ENCODE results near the gene CCDC127.

The CCDC127 gene

GRCh38 chr5:176296-176823 lies 41.6 kb downstream of the CCDC127 start:
- no peak for DNase-seq (ENCODE audit: extremely low read depth, low read depth)
- no peak for TF ChIP-seq CTCF (IDR thresholded peaks at IDR 0.05; ENCODE audit: low read depth, low read length, missing control alignments)
- no peak overlapping the region for H3K4me3 ChIP-seq (replicated peaks; ENCODE audit: low read depth, low read length)

- H3K4me3 ChIP-seq (replicated peaks; ENCODE audit: low read depth, low read length): no peak overlapping the region
- no peak for TF ChIP-seq CTCF (IDR thresholded peaks at IDR 0.05; ENCODE audit: low read depth, low read length, missing control alignments)
- DNase-seq (ENCODE audit: extremely low read depth, low read depth): no peak
Measured at GRCh38 chr5:174876-175465, 43.0 kb downstream of the CCDC127 start.

- no peak for TF ChIP-seq CTCF (IDR thresholded peaks at IDR 0.05; ENCODE audit: low read depth, low read length, missing control alignments)
- H3K4me3 ChIP-seq (replicated peaks; ENCODE audit: low read depth, low read length): no peak overlapping the region
- DNase-seq (ENCODE audit: extremely low read depth, low read depth): no peak
Measured at GRCh38 chr5:174291-174600, 43.7 kb downstream of the CCDC127 start.

GRCh38 chr5:173392-174290 lies 44.3 kb downstream of the CCDC127 start:
- no peak for DNase-seq (ENCODE audit: extremely low read depth, low read depth)
- H3K4me3 ChIP-seq (replicated peaks; ENCODE audit: low read depth, low read length): no peak overlapping the region
- no peak for TF ChIP-seq CTCF (IDR thresholded peaks at IDR 0.05; ENCODE audit: low read depth, low read length, missing control alignments)

GRCh38 chr5:172841-173251 lies 45.1 kb downstream of the CCDC127 start:
- TF ChIP-seq CTCF (IDR thresholded peaks at IDR 0.05; ENCODE audit: low read depth, low read length, missing control alignments): no peak
- no peak overlapping the region for H3K4me3 ChIP-seq (replicated peaks; ENCODE audit: low read depth, low read length)
- no peak for DNase-seq (ENCODE audit: extremely low read depth, low read depth)

GRCh38 chr5:172421-172820 lies 45.5 kb downstream of the CCDC127 start:
- TF ChIP-seq CTCF (IDR thresholded peaks at IDR 0.05; ENCODE audit: low read depth, low read length, missing control alignments): no peak
- no peak overlapping the region for H3K4me3 ChIP-seq (replicated peaks; ENCODE audit: low read depth, low read length)
- DNase-seq (ENCODE audit: extremely low read depth, low read depth): no peak
